CD4-positive, alpha-beta T cell (primary cell): ENCODE data around the gene RASA3. TPM values are rescaled to one million over a fixed set of nuclear protein-coding genes. Genes with fewer than 3 reads are reported as not detected.

Source experiments
- ATAC-seq: fragments of 200-7000 bp; cut with Tn5 transposase; one replicate; pipeline ENCODE4 v1.10.0; 2022; ENCODE audit warnings: mild to moderate bottlenecking; ENCODE audit not compliant: poor library complexity
- CTCF ChIA-PET: fragments of 350-600 bp; sonication (Branson Sonifier 250); formaldehyde crosslinking; loops from one replicate; lab custom pipeline; 2021; ENCODE audit warnings: antibody characterized with exemption, inconsistent platforms; lab: Charles Lee
- POLR2A ChIA-PET: fragments of 350-600 bp; sonication (Branson Sonifier 250); formaldehyde crosslinking; loops from one replicate; lab custom pipeline; 2021; ENCODE audit warnings: antibody characterized with exemption, inconsistent platforms; lab: Charles Lee
- DNase-seq, 14 experiments: peaks; one replicate each; pipeline ENCODE4 v3.0.0-alpha.2; 2013 to 2020; ENCODE audit warnings: mixed read lengths in 2 of 14
- H3K27ac ChIP-seq, 2 donors: one replicate each; pipeline versions ENCODE4 v1.5.1 to v1.7.0; 2013; ENCODE audit warnings: low read length in 2 of 2, low read depth in 1 of 2, mild to moderate bottlenecking in 1 of 2
- H3K27me3 ChIP-seq, 2 experiments: 1 replicate in 1 of 2; 2 replicates in 1 of 2; pipeline versions ENCODE4 v1.6.1 to v1.7.0; 2013; ENCODE audit warnings: low read length in 2 of 2, control low read depth in 1 of 2, mild to moderate bottlenecking in 1 of 2, moderate library complexity in 1 of 2; ENCODE audit not compliant: insufficient read depth in 2 of 2, control insufficient read depth in 1 of 2
- H3K36me3 ChIP-seq: one replicate; pipeline ENCODE4 v1.6.1; 2013; ENCODE audit warnings: low read length, control low read depth; ENCODE audit not compliant: insufficient read depth
- H3K4me1 ChIP-seq: one replicate; pipeline ENCODE4 v1.6.1; 2013; ENCODE audit warnings: low read length, control low read depth; ENCODE audit not compliant: insufficient read depth
- H3K4me3 ChIP-seq: one replicate; pipeline ENCODE4 v1.5.1; 2013; ENCODE audit warnings: mild to moderate bottlenecking, low read length, moderate library complexity
- H3K9me3 ChIP-seq, 2 experiments: 1 replicate in 1 of 2; 2 replicates in 1 of 2; pipeline versions ENCODE4 v1.6.1 to v1.7.0; 2013; ENCODE audit warnings: low read length in 2 of 2, mild to moderate bottlenecking in 2 of 2, control low read depth in 1 of 2, moderate library complexity in 1 of 2; ENCODE audit not compliant: control insufficient read depth in 1 of 2, insufficient read depth in 1 of 2
- H3K27ac Mint-ChIP-seq: one replicate; pipeline ENCODE4 v1.8.0; 2020; ENCODE audit warnings: mixed read lengths
- H3K27me3 Mint-ChIP-seq: one replicate; pipeline ENCODE4 v1.8.0; 2021; ENCODE audit warnings: mixed read lengths
- H3K36me3 Mint-ChIP-seq: one replicate; pipeline ENCODE4 v1.8.0; 2021; ENCODE audit warnings: low read depth, mixed read lengths
- H3K4me1 Mint-ChIP-seq: one replicate; pipeline ENCODE4 v1.8.0; 2021; ENCODE audit warnings: low read depth, mixed read lengths
- H3K4me3 Mint-ChIP-seq: one replicate; pipeline ENCODE4 v1.8.0; 2020; ENCODE audit warnings: mild to moderate bottlenecking, mixed read lengths
- H3K9me3 Mint-ChIP-seq: one replicate; pipeline ENCODE4 v1.8.0; 2020; ENCODE audit warnings: mixed read lengths
- intact Hi-C, 2 experiments: fragments of 100-400 bp; cut with DNase I in 1 of 2; cut with micrococcal nuclease in 1 of 2; formaldehyde crosslinking; loops; one replicate each; pipeline versions ENCODE4 v1.15.1 to v1.9.0; 2023 to 2025; cut with DNase I, micrococcal nuclease
- total RNA-seq, 174 experiments: library from RNA in 2 of 174; stranded (reverse) in 2 of 174; gene quantifications; one replicate each; pipeline ENCODE4 v1.2.3 and lab custom pipeline; 2021 to 2026
- TF ChIP-seq, protein P1 (sequence below): fragments of 200-600 bp; IDR thresholded peaks from one replicate; pipeline ENCODE4 v1.8.0; 2022; ENCODE audit warnings: antibody characterized with exemption, mild to moderate bottlenecking

Gene RASA3
- total RNA-seq, 2 experiments from 2014 or later: 181 to 184 TPM

DNA sequence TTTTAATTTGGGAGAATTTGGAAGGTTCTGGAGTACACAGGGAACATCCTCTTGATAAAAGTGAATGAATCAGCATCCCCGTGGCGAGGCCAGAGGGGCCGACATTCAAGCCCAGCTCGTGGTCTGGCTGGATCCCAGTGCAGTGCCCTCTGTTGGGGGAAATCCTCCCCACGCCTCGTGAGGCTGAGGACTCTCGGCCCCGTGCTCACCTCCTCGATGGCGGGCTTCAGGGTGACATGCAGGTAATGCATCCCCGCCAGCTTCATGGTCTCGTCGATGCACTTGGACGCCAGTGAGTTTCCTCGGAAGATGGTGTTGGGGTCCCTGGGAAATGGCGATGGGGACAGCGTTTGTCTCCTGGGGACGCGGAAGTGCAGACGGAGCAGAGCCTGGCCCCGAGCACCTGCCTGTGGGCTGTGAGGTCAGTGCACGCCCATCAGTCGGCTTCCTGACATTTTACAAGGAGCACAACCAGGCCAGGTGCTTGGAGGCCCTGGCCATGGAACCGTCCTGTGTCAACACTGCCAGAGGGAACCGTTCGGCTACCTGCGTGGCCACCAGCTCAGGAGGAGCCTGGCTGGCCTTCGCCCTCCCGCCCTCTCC is 115.3 kb downstream of the RASA3 start:
- Histone ChIP-seq H3K4me3 (no peak overlapping the region), H3K36me3 (peaks cover 96% of the 10 kb centered on the region), H3K27me3 (no peaks in the 10 kb centered on the region), H3K9me3 (no peaks in the 10 kb centered on the region), H3K4me1 (peaks cover 3% of the 10 kb centered on the region), H3K27ac (no peak overlapping the region)
- H3K9me3 Mint-ChIP-seq: no peaks in the 10 kb centered on the region
- H3K27me3 Mint-ChIP-seq: no peaks in the 10 kb centered on the region
- ChIA-PET CTCF (no interaction called here), POLR2A (no interaction called here)
- TF ChIP-seq, protein P1, sequence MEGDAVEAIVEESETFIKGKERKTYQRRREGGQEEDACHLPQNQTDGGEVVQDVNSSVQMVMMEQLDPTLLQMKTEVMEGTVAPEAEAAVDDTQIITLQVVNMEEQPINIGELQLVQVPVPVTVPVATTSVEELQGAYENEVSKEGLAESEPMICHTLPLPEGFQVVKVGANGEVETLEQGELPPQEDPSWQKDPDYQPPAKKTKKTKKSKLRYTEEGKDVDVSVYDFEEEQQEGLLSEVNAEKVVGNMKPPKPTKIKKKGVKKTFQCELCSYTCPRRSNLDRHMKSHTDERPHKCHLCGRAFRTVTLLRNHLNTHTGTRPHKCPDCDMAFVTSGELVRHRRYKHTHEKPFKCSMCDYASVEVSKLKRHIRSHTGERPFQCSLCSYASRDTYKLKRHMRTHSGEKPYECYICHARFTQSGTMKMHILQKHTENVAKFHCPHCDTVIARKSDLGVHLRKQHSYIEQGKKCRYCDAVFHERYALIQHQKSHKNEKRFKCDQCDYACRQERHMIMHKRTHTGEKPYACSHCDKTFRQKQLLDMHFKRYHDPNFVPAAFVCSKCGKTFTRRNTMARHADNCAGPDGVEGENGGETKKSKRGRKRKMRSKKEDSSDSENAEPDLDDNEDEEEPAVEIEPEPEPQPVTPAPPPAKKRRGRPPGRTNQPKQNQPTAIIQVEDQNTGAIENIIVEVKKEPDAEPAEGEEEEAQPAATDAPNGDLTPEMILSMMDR: no peak
- ATAC-seq (no peak), DNase-seq (no peak)
- H3K4me3 Mint-ChIP-seq: no peak overlapping the region
- peaks cover 64% of the 10 kb centered on the region for H3K36me3 Mint-ChIP-seq
- intact Hi-C loops: no loop called here
- peak overlapping the region; percentile 49 for H3K27ac Mint-ChIP-seq
- no peaks in the 10 kb centered on the region for H3K4me1 Mint-ChIP-seq

DNA sequence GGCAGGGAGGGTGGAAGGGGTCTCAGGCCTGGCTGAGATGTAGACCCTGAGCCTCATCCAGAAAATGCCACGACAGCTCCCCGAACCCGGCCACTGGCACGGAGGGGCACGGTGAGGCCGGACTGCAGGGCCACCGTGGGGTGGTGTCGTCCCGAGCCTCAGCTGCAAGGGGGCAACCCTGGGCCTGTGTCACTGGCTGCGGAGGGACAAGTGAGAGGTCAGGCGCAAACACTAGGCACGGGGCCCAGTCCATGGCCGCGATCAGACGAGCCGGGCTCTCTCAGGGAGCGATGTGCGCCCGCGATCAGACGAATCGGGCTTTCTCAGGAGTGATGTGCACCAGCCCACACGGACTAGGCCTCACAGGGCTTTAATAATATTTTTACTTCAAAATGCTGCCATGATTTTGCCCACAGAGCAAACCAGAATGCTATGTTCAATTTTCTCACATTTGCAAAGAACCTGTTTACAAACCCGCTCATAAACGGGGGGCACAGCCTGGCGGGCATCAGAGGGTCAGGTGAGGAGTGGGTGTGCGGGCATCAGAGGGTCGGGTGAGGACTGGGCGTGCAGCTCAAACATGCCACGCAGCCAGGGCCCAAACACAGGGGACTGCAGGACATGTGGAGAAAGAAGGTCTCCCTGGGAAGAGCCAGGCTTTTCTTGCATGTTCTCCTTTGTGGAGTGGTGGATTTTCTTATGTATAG is 115.9 kb downstream of the RASA3 start:
- peaks cover 96% of the 10 kb centered on the region for H3K36me3 ChIP-seq
- POLR2A ChIA-PET: interaction anchor here (0.5 kb wide), 1 partner anchor 115 kb away, joined by 3 read pairs; no protein-coding TSS in a partner anchor
- H3K4me3 Mint-ChIP-seq: no peak overlapping the region

DNA sequence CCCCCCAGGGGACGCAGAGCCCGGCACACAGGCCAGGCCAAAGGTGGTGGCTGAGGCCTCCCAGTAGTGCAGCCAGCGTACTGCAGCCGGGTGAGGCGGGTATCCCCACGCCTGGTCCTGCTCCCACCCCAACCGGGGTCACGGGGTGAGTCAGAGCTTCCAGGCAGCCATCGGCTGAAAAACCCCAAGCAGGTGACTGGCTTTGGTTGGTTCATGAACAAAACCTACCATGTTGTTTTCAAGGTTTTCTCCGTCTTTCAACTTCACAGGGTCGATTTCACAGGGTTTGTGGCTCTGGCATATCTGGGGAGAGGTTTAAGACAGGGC is 116.5 kb downstream of the RASA3 start:
- H3K4me1 ChIP-seq: peaks cover 7% of the 10 kb centered on the region
- TF ChIP-seq, protein P1: no peak
- no peak overlapping the region for H3K27ac Mint-ChIP-seq
- peaks cover 3% of the 10 kb centered on the region for H3K4me1 Mint-ChIP-seq
- H3K27me3 ChIP-seq: no peaks in the 10 kb centered on the region
- POLR2A ChIA-PET: interaction anchor here (0.5 kb wide), 1 partner anchor 115 kb away, joined by 3 read pairs; no protein-coding TSS in a partner anchor
- no peaks in the 10 kb centered on the region for H3K27me3 Mint-ChIP-seq
- H3K9me3 Mint-ChIP-seq: no peaks in the 10 kb centered on the region
- no peak overlapping the region for H3K4me3 ChIP-seq
- H3K9me3 ChIP-seq: no peaks in the 10 kb centered on the region
- no peak for ATAC-seq
- DNase-seq: no peak
- no peak overlapping the region for H3K27ac ChIP-seq
- intact Hi-C loops: no loop called here
- CTCF ChIA-PET: no interaction called here
- peaks cover 56% of the 10 kb centered on the region for H3K36me3 Mint-ChIP-seq
- no peak overlapping the region for H3K4me3 Mint-ChIP-seq
- H3K36me3 ChIP-seq: peaks cover 96% of the 10 kb centered on the region

More for the DNA sequence above, 115.9 kb downstream of the RASA3 start:
- Histone ChIP-seq H3K9me3 (no peaks in the 10 kb centered on the region), H3K4me3 (no peak overlapping the region), H3K27ac (no peak overlapping the region), H3K27me3 (no peaks in the 10 kb centered on the region), H3K4me1 (peaks cover 3% of the 10 kb centered on the region)
- no peaks in the 10 kb centered on the region for H3K9me3 Mint-ChIP-seq
- TF ChIP-seq, protein P1: no peak
- no peak for DNase-seq
- H3K27me3 Mint-ChIP-seq: no peaks in the 10 kb centered on the region
- peaks cover 62% of the 10 kb centered on the region for H3K36me3 Mint-ChIP-seq
- no peaks in the 10 kb centered on the region for H3K4me1 Mint-ChIP-seq
- ATAC-seq: no peak
- H3K27ac Mint-ChIP-seq: peak overlapping the region; percentile 49
- CTCF ChIA-PET: no interaction called here
- intact Hi-C loops: no loop called here
